Measurements from ENCODE around the gene MRPL58. TPM values are rescaled to one million over a fixed set of nuclear protein-coding genes. Genes with fewer than 3 reads are reported as not detected.
A peak's percentile ranks its signal among the peaks of the same experiment; 100 is the strongest.

The MRPL58 gene
- total and polyA plus RNA-seq, 12 donors, result 43.7 to 72.3 (median 52.1) TPM

DNA sequence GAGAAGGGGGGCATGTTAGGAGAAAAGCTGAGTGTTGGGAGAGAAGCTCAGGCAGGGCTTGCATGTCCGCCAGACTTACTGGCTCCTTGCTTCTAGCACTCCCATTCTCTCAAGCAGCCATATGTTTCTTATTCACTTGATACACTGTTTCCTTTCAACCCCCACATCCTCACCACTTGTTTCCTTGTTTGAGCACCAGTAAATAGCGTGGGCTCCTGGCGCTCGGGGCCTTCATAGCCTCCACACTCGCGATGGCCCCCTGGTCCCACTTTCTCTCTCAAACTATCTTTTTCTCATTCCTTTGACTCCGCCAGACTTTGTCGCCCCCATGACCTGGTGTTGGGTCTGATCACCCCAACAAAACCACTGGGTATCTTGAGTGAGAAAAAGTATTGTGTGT is 17.7 kb downstream of the MRPL58 start:
- no peaks in the 10 kb centered on the region for H3K27me3 ChIP-seq
- H3K36me3 ChIP-seq, result no peaks in the 10 kb centered on the region
- DNase-seq (no peak), ATAC-seq (no peak)
- 74 to 95% methylated on average over 8 of the region's 8 CpGs for WGBS, 2 donors
- no peak overlapping the region for H3K4me3 ChIP-seq
- no peak overlapping the region for H3K27ac ChIP-seq
- H3K4me1 ChIP-seq, result peaks cover 0 to 37% (median 25%) of the 10 kb centered on the region in 9 donors
- peaks cover 0 to 13% (median 0%) of the 10 kb centered on the region in 11 donors for H3K9me3 ChIP-seq
- TF ChIP-seq, protein P1, sequence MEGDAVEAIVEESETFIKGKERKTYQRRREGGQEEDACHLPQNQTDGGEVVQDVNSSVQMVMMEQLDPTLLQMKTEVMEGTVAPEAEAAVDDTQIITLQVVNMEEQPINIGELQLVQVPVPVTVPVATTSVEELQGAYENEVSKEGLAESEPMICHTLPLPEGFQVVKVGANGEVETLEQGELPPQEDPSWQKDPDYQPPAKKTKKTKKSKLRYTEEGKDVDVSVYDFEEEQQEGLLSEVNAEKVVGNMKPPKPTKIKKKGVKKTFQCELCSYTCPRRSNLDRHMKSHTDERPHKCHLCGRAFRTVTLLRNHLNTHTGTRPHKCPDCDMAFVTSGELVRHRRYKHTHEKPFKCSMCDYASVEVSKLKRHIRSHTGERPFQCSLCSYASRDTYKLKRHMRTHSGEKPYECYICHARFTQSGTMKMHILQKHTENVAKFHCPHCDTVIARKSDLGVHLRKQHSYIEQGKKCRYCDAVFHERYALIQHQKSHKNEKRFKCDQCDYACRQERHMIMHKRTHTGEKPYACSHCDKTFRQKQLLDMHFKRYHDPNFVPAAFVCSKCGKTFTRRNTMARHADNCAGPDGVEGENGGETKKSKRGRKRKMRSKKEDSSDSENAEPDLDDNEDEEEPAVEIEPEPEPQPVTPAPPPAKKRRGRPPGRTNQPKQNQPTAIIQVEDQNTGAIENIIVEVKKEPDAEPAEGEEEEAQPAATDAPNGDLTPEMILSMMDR (IDR thresholded peaks at IDR 0.05), result no peak
- intact Hi-C loops (cut with DNase I), result loop anchor here in 3 of 10 donors (5.0 to 10.0 kb wide), 3 partner anchors 45 to 68 kb away; partner anchors contain the start of gene CDR2L (in 1 of the 3)

DNA sequence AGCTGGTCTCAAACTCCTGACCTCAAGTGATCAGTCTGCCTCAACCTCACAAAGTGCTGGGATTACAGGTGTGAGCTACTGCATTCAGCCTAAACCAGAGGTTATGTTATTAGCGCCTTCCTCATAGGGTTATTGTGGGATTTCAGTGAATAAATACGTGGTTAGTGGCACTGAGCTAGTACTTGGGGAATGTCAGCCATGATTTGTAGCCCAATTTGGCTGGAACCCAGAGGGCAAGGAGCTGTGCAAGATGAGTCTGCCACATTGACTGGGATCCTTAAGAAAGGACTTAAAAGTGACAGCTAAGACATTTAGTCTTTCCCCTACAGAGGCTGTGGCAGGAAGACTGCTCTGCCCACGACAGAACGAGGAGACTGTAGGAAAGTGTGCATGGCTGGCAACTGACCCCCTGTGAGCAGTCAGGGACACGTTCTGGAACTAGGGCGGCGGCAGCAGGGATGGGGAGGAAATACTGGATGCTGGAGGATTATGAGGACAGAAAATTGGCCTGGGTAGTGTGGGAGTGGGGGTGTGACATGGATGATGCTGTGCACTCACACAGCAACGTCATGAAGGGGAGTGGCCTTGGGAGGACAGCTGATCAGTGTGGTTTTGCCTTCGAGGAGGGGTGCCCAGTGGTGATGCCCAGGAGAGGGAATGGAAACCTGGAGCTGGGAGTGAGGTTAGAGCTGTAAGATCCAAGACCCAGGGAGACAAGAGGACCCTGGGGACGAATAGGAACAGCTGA is 19.7 kb downstream of the MRPL58 start:
- intact Hi-C loops (cut with DNase I), result loop anchor here in 4 of 10 donors (2.0 to 10.0 kb wide), 4 partner anchors 43 to 70 kb away; partner anchors contain the start of gene CDR2L (in 1 of the 4)
- H3K27ac ChIP-seq, result peak overlapping the region in 9 of 10 donors; percentile 21 to 90 (median 52)
- no peaks in the 10 kb centered on the region for H3K36me3 ChIP-seq
- TF ChIP-seq, protein P1 (IDR thresholded peaks at IDR 0.05), result no peak
- no peaks in the 10 kb centered on the region for H3K27me3 ChIP-seq
- 22% methylated on average over 10 of the region's 10 CpGs for WGBS, 2 donors
- H3K9me3 ChIP-seq, result peaks cover 0 to 13% (median 0%) of the 10 kb centered on the region in 11 donors
- peaks cover 0 to 52% (median 43%) of the 10 kb centered on the region in 9 donors for H3K4me1 ChIP-seq
- ATAC-seq, result peak in 5 of 8 donors; percentile 22 to 32 (median 28)
- DNase-seq, result peak; percentile 38 to 84
- H3K4me3 ChIP-seq, result peak overlapping the region in 9 of 10 donors; percentile 14 to 72 (median 66)

DNA sequence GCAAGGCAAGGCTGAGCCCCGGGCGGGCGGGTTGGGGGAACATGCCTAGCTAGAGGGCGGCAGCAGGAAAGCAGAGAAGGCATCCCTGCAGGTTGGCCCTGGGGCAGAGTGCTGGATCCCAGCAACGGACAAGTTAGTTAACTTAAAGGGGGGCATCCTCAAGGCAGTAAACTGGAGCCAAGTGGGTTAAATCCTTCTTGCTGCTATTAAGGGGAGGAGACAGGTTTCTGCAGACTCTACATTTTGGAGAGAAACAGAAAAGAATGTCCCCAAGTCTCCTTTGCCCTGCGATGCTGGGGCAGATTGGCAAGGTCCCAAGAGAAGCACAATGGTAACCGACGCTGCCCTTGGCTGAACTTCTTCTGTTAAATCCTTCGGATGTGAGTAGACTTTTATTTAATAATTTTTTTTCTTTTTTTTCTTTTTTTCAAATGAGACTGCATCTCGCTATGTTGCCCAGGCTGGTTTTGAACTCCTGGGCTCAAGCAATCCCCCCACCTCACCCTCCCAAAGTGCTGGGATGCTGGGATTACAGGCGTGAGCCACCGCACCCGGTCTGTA is 20.3 kb downstream of the MRPL58 start:
- Histone ChIP-seq H3K27me3 (no peaks in the 10 kb centered on the region), H3K9me3 (peaks cover 0 to 13% (median 0%) of the 10 kb centered on the region in 11 donors), H3K4me3 (peak overlapping the region in 9 of 10 donors; percentile 14 to 72 (median 66)), H3K27ac (peak overlapping the region in 9 of 10 donors; percentile 21 to 90 (median 52)), H3K4me1 (peaks cover 0 to 54% (median 44%) of the 10 kb centered on the region in 9 donors), H3K36me3 (peaks cover 0 to 4% (median 0%) of the 10 kb centered on the region in 9 donors)
- TF ChIP-seq, protein P1 (IDR thresholded peaks at IDR 0.05), result no peak
- ATAC-seq (no peak), DNase-seq (peak in 1 of 2 donors; percentile 52)
- intact Hi-C loops (cut with DNase I), result loop anchor here in 4 of 10 donors (2.0 to 10.0 kb wide), 4 partner anchors 44 to 70 kb away; partner anchors contain the start of gene CDR2L (in 1 of the 4)
- WGBS, 2 donors, result 7 to 12% methylated on average over 13 of the region's 13 CpGs
